Measurements from ENCODE around the gene CD226. TPM values are rescaled to one million over a fixed set of nuclear protein-coding genes. Genes with fewer than 3 reads are reported as not detected.
A peak's percentile ranks its signal among the peaks of the same experiment; 100 is the strongest.
"Not testable (repeated sequence)": the region's sequence is repeated elsewhere in the genome, so short reads cannot be mapped to it uniquely, and the experiment has no call there.

Gene CD226
- total RNA-seq, 1 experiment from 2014 or later, result 0.10 TPM

DNA sequence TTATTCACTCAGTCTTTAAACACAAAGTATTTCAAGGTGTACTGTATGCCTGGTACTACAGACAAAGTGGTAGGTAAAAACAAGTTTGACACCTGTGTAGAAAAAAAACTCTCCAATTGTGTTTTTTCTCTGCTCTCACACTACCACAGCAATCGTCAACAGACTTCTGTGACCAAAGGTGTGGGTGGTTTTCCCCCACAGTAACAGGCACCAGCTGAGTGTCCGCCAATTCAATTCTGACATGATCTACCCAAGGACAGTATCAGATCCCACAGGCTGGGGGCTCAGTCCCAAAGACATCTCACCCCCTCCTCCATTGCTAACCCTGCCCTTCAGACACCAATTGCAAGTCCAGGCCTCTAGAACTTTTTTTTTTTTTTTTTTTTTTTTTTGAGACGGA is 71.2 kb downstream of the CD226 start:
- Histone ChIP-seq H3K4me3 (no peak overlapping the region), H3K27ac (no peak overlapping the region), H3K9me3 (replicated peaks) (no peaks in the 10 kb centered on the region), H3K27me3 (no peaks in the 10 kb centered on the region), H3K4me1 (no peaks in the 10 kb centered on the region), H3K36me3 (no peaks in the 10 kb centered on the region)
- DNase-seq, result no peak

DNA sequence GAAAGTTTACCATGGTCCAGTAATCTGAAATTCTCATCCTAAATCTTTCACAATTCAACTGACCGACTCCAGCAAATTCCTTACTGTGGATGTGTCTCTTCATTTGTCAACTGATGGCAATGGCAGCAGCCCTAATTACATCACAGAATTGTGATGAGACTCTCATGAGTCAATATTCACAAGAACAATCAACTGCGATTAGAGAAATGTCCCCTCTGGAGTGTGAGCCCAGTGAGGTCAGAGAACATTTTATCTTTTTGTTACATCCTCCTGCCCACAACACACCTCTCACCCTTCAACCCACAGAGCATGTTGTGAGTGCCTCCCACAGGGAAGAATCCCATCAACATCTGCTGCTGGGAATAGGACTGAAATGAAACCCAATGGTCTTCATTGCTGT is 73.6 kb downstream of the CD226 start:
- no peak for DNase-seq
- no peaks in the 10 kb centered on the region for H3K9me3 ChIP-seq (replicated peaks)

DNA sequence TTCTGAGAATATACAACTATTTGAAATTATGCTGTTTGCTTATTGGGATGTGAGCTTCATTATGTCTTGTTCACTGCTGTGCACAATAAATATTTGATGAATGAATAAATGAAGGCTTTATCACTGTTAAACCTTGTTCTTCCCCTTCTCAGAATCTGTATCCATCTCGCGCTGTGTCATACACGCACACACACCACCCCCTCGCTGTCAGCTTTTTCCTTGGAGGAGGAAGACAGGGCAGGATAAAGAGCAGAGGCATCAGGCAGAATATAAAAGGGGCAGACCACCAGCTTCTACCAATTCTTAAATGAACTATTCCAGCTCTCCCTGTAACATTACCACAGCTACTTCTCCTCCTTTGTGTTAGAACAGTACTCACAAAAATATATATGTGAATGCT is 75.0 kb downstream of the CD226 start:
- no peaks in the 10 kb centered on the region for H3K36me3 ChIP-seq
- no peaks in the 10 kb centered on the region for H3K27me3 ChIP-seq
- H3K9me3 ChIP-seq (replicated peaks), result no peaks in the 10 kb centered on the region
- no peak overlapping the region for H3K27ac ChIP-seq
- no peak for DNase-seq
- H3K4me3 ChIP-seq, result no peak overlapping the region
- H3K4me1 ChIP-seq, result no peaks in the 10 kb centered on the region

More for the DNA sequence above, 73.6 kb downstream of the CD226 start:
- Histone ChIP-seq H3K27ac (no peak overlapping the region), H3K4me1 (no peaks in the 10 kb centered on the region), H3K36me3 (no peaks in the 10 kb centered on the region), H3K4me3 (no peak overlapping the region), H3K27me3 (no peaks in the 10 kb centered on the region)

DNA sequence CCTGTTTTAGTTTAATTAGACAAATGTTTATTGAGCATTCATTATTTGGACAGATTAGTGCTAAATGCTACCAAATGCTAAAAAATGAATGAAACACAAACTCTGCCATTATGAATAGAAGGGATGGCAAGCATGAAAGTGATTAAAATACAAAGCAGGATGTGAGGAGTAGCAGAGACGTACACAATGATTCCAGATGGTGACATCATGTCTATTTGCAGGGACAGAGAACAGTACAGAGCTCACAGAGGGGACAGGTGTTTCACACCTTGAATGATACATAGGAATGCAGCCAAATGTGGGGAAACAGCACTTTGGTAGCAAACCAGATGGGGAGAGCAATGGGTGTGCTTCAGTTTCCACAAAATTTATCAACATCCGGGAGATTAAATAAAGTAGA is 76.3 kb downstream of the CD226 start:
- Histone ChIP-seq H3K27me3 (no peaks in the 10 kb centered on the region), H3K9me3 (replicated peaks) (no peaks in the 10 kb centered on the region), H3K27ac (no peak overlapping the region), H3K4me3 (no peak overlapping the region), H3K36me3 (no peaks in the 10 kb centered on the region), H3K4me1 (no peaks in the 10 kb centered on the region)
- no peak for DNase-seq

DNA sequence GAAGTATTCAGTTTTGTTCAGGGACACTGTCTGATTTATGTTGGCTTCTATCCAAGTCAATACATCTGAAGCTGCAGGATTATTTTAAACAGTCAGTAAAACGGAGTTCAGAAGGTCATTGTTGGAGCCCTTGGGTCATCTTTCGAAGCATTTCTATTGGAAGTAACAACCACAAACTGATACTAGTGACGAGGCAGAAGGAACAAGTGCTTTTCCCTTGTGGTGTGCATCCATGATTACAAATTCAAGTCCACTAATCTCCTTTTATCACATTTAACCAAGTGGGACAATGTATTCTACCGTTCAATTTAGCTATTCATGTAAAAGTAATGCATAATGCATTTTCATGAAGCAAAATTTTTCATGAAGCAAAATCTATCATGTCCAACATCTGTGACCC is 76.9 kb downstream of the CD226 start:
- no peak for DNase-seq
- Histone ChIP-seq H3K9me3 (replicated peaks) (no peaks in the 10 kb centered on the region), H3K4me3 (no peak overlapping the region), H3K36me3 (no peaks in the 10 kb centered on the region), H3K27ac (no peak overlapping the region), H3K27me3 (no peaks in the 10 kb centered on the region), H3K4me1 (no peaks in the 10 kb centered on the region)

DNA sequence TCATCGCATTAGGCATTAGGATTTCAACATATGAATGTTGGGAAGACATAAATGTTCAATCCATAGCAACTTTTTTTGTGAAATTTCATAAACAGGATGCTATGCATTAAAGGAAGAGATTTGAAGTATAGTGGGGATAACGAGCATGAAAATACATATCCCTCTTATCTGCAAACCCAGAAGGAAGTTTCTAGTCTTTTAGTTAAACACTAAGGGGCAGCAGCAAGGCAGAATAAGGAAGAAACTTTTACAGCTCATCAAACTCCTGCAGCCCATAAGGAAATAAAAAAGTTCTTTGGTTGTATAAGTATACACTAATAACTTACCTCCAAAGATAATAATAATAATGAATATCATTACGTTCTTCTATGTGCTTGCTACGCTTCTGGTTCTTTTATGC is 81.5 kb downstream of the CD226 start:
- no peaks in the 10 kb centered on the region for H3K36me3 ChIP-seq
- no peak overlapping the region for H3K4me3 ChIP-seq
- no peaks in the 10 kb centered on the region for H3K27me3 ChIP-seq
- H3K9me3 ChIP-seq (replicated peaks), result no peaks in the 10 kb centered on the region
- DNase-seq, result no peak
- H3K27ac ChIP-seq, result no peak overlapping the region
- H3K4me1 ChIP-seq, result no peaks in the 10 kb centered on the region

DNA sequence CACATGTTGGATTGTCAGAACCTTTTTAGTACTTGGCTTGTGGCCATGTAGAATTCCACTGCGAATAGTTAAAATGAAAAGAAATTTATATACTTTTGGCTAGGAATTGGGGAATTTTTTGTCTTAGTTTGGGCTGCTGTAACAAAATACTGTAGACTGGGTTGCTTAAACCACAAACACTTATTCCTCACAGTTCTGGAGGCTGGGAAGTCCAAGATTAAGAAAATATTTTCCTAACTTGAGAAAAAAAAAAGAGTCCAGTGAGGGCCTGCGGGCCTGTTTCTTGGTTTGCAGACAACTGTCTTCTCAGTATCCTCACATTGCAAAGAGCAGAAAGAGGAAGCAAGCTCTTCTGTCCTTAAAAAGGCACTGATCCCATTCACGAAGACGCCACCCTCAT is 81.9 kb downstream of the CD226 start:
- Histone ChIP-seq H3K9me3 (replicated peaks) (no peaks in the 10 kb centered on the region), H3K27ac (no peak overlapping the region), H3K4me3 (no peak overlapping the region), H3K36me3 (no peaks in the 10 kb centered on the region), H3K27me3 (no peaks in the 10 kb centered on the region), H3K4me1 (no peaks in the 10 kb centered on the region)
- DNase-seq, result no peak

DNA sequence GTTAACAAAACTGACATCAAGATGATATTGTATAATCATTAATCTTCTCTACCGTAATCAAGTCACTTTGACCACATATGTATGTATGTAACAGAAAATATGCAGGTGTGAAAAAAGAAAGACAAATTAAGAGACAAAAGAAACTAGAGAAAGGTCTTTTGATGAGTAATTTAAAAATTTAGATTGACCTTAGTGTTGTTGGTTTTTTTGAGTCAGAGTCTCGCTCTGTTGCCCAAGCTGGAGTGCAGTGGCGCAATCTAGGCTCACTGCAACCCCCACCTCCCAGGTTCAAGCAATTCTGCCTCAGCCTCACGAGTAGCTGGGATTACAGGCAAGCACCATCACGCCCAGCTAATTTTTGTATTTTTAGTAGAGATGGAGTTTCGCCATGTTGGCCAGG is 82.9 kb downstream of the CD226 start:
- H3K36me3 ChIP-seq; H3K27me3 ChIP-seq; H3K4me3 ChIP-seq; H3K4me1 ChIP-seq; H3K9me3 ChIP-seq (replicated peaks); H3K27ac ChIP-seq; DNase-seq: not testable (repeated sequence)

DNA sequence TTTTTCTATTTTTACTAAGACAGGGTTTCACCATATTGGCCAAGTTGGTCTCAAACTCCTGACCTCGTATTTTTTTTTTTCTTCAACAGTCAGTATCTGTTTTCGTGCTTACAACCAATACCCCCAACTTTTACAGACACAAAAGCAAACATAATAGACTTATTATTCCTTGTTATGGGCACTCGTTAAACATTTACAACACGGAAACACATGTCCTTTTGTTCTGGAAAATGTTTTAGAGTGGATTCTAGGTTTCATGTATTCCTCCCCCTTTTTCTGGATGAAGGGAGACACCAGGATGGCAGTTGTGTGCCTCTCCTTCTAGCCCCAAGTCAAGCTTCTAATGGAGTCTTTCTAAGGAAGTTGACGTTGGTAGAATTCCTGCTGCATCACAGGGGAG is 88.8 kb downstream of the CD226 start:
- Histone ChIP-seq H3K9me3 (replicated peaks) (no peaks in the 10 kb centered on the region), H3K36me3 (no peaks in the 10 kb centered on the region), H3K4me3 (no peak overlapping the region), H3K27ac (no peak overlapping the region), H3K4me1 (no peaks in the 10 kb centered on the region), H3K27me3 (no peaks in the 10 kb centered on the region)
- no peak for DNase-seq

DNA sequence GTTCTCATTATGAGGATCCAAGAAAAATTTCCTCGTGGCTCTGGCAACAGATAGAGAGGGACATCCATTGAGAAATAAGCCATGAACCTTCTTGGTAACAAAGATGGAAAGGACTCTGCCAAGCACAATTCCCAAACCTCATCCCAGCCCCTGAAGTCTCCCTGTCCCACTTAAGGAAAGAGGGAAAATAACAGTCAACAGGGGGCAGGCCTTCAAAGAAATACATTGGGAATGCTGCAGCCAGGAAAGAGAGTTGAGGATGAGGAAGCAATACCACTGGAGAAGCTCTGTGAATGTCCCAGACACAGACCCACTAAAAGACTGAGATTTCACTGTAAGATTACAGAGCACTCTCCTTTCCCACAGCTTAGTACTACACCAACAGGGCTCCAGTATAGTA is 93.2 kb downstream of the CD226 start:
- Histone ChIP-seq H3K4me1 (no peaks in the 10 kb centered on the region), H3K4me3 (no peak overlapping the region), H3K27ac (no peak overlapping the region), H3K27me3 (no peaks in the 10 kb centered on the region), H3K9me3 (replicated peaks) (no peaks in the 10 kb centered on the region), H3K36me3 (no peaks in the 10 kb centered on the region)
- no peak for DNase-seq

DNA sequence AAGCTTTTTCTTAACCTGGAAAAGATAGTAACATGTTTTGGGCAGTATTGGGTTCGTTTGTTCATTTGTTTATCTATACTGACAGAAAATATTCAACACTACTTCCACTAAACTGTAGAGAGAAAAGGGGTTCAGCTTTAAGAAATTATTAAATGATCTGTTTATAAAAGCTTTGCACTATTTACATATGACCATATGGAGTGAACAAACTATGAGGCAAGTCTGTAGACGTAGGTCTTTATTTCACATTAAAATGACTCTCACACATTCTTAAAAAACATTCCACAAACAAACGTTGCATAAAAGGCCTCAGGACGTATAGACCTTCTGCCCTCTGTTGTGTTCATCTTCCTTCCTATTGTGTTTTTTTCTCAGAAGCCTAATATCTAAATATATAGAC is 94.6 kb downstream of the CD226 start:
- Histone ChIP-seq H3K9me3 (replicated peaks) (no peaks in the 10 kb centered on the region), H3K27ac (no peak overlapping the region), H3K4me3 (no peak overlapping the region), H3K36me3 (no peaks in the 10 kb centered on the region), H3K4me1 (no peaks in the 10 kb centered on the region), H3K27me3 (no peaks in the 10 kb centered on the region)
- no peak for DNase-seq

DNA sequence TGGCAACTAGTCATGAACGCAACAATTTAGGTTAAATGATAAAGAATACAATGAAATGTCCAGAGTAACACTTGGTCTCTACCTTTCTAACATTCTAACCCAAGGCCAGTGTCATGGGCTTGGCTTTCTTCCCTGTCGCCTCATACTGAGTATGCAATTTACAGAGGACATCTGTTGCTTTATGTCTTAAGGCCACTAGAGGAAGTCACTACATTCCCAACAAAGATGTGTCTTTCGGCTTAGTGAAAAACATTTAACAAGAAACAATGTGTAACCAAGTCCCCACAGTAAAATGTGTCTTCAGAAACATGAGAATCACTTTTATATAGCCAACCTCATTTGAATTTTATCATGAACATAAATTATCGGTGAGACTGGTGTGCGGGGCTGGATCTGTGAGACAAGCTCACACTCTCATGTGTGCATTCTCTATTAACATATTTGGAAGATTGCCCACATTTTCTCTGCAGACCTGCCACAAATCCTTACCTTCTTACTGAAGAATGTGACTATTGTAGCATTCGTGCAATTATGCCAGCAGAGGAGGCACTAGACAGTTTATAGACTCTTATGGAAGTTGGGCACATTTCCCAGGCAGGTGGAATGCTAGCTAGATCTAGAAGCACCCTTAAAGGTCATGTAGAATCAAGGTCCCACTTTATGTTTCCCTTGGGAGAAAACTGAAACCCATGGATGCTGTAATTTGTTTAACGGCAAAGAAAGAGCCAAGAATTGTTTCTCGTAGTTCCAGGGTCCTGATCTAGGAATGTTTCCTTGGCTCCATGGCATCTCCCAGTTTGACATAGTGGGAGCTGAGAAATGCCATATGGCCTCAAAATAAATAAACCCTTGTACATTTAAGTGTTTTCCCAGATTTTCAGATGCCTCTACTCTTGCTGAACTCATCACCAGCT is 101.8 kb downstream of the CD226 start:
- H3K4me3 ChIP-seq, result no peak overlapping the region
- H3K27ac ChIP-seq, result no peak overlapping the region
- H3K4me1 ChIP-seq, result no peaks in the 10 kb centered on the region
- no peaks in the 10 kb centered on the region for H3K9me3 ChIP-seq (replicated peaks)
- no peaks in the 10 kb centered on the region for H3K27me3 ChIP-seq
- DNase-seq, result peak in 1 of 2 experiments; percentile 14
- no peaks in the 10 kb centered on the region for H3K36me3 ChIP-seq

DNA sequence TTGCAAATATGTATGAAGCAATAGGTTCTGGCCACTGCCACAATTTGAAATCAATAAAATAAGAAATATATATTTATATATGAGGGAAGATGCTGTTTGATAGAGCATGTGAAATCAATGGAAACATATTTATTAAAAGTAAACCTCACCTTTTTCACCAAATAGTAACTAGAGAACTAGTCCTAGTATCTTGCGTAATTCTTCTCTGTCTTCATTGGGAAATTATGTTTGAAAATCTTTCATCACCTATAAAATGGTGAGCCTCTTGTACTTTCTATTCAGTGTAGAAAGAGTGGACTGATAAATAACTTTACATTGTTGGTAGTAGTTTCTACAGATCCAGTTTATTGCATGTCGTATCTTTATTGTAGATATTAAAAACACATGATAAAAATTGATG is 103.0 kb downstream of the CD226 start:
- H3K36me3 ChIP-seq, result no peaks in the 10 kb centered on the region
- DNase-seq, result no peak
- H3K4me3 ChIP-seq, result no peak overlapping the region
- H3K27me3 ChIP-seq, result no peaks in the 10 kb centered on the region
- no peaks in the 10 kb centered on the region for H3K9me3 ChIP-seq (replicated peaks)
- no peaks in the 10 kb centered on the region for H3K4me1 ChIP-seq
- no peak overlapping the region for H3K27ac ChIP-seq

DNA sequence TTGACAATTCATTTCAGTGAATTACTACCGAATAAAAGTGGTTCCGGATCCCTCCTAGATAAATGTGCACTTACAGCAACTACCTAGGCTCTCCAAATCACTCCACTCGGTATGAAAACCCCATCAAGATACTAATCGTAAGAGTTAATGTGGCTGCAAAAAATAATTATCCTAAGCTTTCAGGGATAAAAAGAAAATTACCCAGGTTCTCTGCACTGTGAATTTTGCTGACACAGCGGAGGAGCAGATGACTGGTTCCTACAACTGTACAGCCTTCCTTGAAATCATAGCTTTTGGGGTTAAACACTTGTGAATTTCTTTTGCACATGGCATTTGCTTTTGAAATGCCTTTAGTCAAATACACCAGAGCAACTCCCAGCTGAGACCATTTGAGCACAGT is 104.7 kb downstream of the CD226 start:
- H3K4me3 ChIP-seq, result no peak overlapping the region
- no peak overlapping the region for H3K27ac ChIP-seq
- H3K4me1 ChIP-seq, result no peaks in the 10 kb centered on the region
- H3K27me3 ChIP-seq, result no peaks in the 10 kb centered on the region
- DNase-seq, result no peak
- H3K36me3 ChIP-seq, result no peaks in the 10 kb centered on the region
- H3K9me3 ChIP-seq (replicated peaks), result no peaks in the 10 kb centered on the region

DNA sequence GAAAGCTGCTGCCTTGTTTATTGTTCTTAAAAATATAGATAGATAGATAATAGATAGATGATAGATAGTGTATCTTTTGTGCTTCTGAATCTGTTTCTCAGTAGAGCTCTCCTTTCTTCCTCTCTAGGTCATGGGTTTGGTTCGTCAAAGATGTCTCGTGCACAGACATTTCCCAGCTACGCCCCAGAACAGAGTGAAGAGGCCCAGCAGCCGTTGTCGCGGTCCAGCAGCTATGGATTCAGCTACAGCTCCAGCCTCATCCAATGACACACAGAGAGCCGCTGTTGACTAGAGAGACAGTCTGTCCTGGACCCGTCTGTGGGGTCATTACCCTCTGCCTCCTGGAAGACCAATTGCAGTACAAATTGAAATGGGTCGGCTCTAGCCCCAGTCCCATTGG is 106.6 kb downstream of the CD226 start:
- no peaks in the 10 kb centered on the region for H3K27me3 ChIP-seq
- no peaks in the 10 kb centered on the region for H3K36me3 ChIP-seq
- H3K9me3 ChIP-seq (replicated peaks), result no peaks in the 10 kb centered on the region
- no peaks in the 10 kb centered on the region for H3K4me1 ChIP-seq
- H3K4me3 ChIP-seq, result no peak overlapping the region
- no peak overlapping the region for H3K27ac ChIP-seq
- DNase-seq, result no peak

DNA sequence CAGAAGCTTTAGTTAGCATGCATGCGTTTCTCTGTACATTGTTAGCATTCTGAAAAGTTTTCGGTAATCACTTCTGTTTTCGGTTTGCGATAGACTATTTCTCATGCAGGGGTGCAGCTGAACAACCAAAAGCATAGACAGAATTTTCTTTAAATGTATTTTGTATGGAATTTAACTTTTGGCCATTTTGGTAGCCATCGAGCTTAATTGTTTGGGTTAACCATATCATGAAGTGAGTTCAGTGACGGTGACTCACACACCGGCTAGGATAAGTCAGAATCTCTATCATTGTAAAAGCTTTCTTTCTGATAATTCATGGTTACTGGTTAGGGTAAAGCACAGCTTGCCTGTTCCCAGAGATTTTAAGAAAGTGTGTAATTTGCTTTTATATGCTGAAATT is 107.2 kb downstream of the CD226 start:
- Histone ChIP-seq H3K27me3 (no peaks in the 10 kb centered on the region), H3K4me1 (no peaks in the 10 kb centered on the region), H3K9me3 (replicated peaks) (no peaks in the 10 kb centered on the region), H3K27ac (no peak overlapping the region), H3K4me3 (no peak overlapping the region), H3K36me3 (no peaks in the 10 kb centered on the region)
- no peak for DNase-seq

All from SJCRH30 (cell line).